AG04450 (cell line): ENCODE measurements around the gene ANP32E. TPM values are rescaled to one million over a fixed set of nuclear protein-coding genes. Genes with fewer than 3 reads are reported as not detected.
A peak's percentile ranks its signal among the peaks of the same experiment; 100 is the strongest.

Experiments
- CTCF ChIA-PET: fragments of 300-600, 350-600 bp; formaldehyde crosslinking; extraction: SDS; loops from one replicate; lab custom pipeline; 2022; ENCODE audit warnings: antibody characterized with exemption, inconsistent platforms; lab: Charles Lee
- POLR2A ChIA-PET: fragments of 350-600 bp; formaldehyde crosslinking; extraction: SDS; loops from one replicate; lab custom pipeline; 2021; ENCODE audit warnings: antibody characterized with exemption, inconsistent platforms; lab: Yijun Ruan, JAX
- DNase-seq: peaks from one replicate; pipeline ENCODE4 v3.0.0-alpha.2; 2011; ENCODE audit warnings: low read depth, low spot score
- H3K27ac ChIP-seq: one replicate; pipeline ENCODE4 v1.5.1; 2012; ENCODE audit warnings: low read depth, low read length, control low read depth
- H3K27me3 ChIP-seq: one replicate; pipeline ENCODE4 v1.6.0; 2012; ENCODE audit warnings: low read length; ENCODE audit not compliant: control insufficient read depth, insufficient read depth
- H3K4me3 ChIP-seq: 2 replicates; pipeline ENCODE4 v1.5.1; 2011; ENCODE audit warnings: mild to moderate bottlenecking, low read depth, low read length, control low read depth
- H3K9me3 ChIP-seq: 2 replicates; pipeline ENCODE4 v1.5.1; 2012; ENCODE audit warnings: low read length; ENCODE audit not compliant: control insufficient read depth, insufficient read depth
- CTCF ChIP-seq: IDR thresholded peaks from 2 replicates; pipeline ENCODE4 v1.5.1; 2011; ENCODE audit warnings: low read depth, low read length, control low read depth, inconsistent platforms
- polyA plus RNA-seq: library from polyadenylated mRNA; depleted of rRNA; stranded (reverse); fragments of >200 nt; gene quantifications from 2 replicates; pipeline ENCODE4 v1.2.3, GENCODE V29; 2011; rRNA removed
- small RNA-seq: library from RNA; depleted of rRNA; stranded (forward); fragments of <200 nt; gene quantifications from one replicate; pipeline ENCODE3, GENCODE V24; 2012; ENCODE audit warnings: low read depth; ENCODE audit not compliant: insufficient read length

Gene ANP32E
- polyA plus RNA-seq, 1 experiment = 22.7 TPM

GRCh38 chr1:150173141-150173585, 62.7 kb downstream of the ANP32E start:
- Histone ChIP-seq H3K9me3 (no peaks in the 10 kb centered on the region), H3K27ac (no peak overlapping the region), H3K27me3 (no peaks in the 10 kb centered on the region), H3K4me3 (no peak overlapping the region)
- DNase-seq = no peak
- ChIA-PET POLR2A (no interaction called here), CTCF (interaction anchor here (5.0 to 11.4 kb wide), 2 partner anchors 14 to 100 kb away, joined by 39 to 238 read pairs; no protein-coding TSS in a partner anchor)
- no peak for TF ChIP-seq CTCF

GRCh38 chr1:150171801-150172200, 64.1 kb downstream of the ANP32E start:
- no peak for TF ChIP-seq CTCF
- H3K4me3 ChIP-seq = no peak overlapping the region
- no peaks in the 10 kb centered on the region for H3K27me3 ChIP-seq
- no peak overlapping the region for H3K27ac ChIP-seq
- no peaks in the 10 kb centered on the region for H3K9me3 ChIP-seq
- no peak for DNase-seq
- POLR2A ChIA-PET = no interaction called here
- CTCF ChIA-PET = interaction anchor here (0.6 to 11.4 kb wide), 3 partner anchors 15 to 234 kb away, joined by 3 to 238 read pairs (median 39); no protein-coding TSS in a partner anchor

GRCh38 chr1:150168960-150169601, 66.8 kb downstream of the ANP32E start:
- no peak overlapping the region for H3K27ac ChIP-seq
- ChIA-PET POLR2A (no interaction called here), CTCF (interaction anchor here (0.6 to 11.4 kb wide), 33 partner anchors 8 to 393 kb away, joined by 3 to 238 read pairs (median 5); partner anchors contain the start of gene VPS45)
- no peak for DNase-seq
- no peaks in the 10 kb centered on the region for H3K27me3 ChIP-seq
- no peaks in the 10 kb centered on the region for H3K9me3 ChIP-seq
- H3K4me3 ChIP-seq = no peak overlapping the region
- TF ChIP-seq CTCF = peak; percentile 89

Small RNA genes lying within 50 kb of the gene (small RNA-seq; reads per million reads assigned to genes)
- gene RN7SL480P (not detected), gene RNU2-17P (1.3 reads per million)

Other genes with a start within 250 kb of the ANP32E start
- 10.7 and 11.5 TPM in 2 replicates for gene OTUD7B, start 225.4 kb downstream of the ANP32E start, polyA plus RNA-seq
- gene VPS45, start 168.3 kb downstream of the ANP32E start, polyA plus RNA-seq = 49.5 and 61.3 TPM in 2 replicates
- gene PLEKHO1, start 86.2 kb downstream of the ANP32E start, polyA plus RNA-seq = 62.0 and 73.4 TPM in 2 replicates
- gene CA14, start 21.7 kb upstream of the ANP32E start, polyA plus RNA-seq = 0.09 TPM in 2 replicates
- gene APH1A, start 32.9 kb upstream of the ANP32E start, polyA plus RNA-seq = 117 and 121 TPM in 2 replicates
- gene C1orf54, start 36.7 kb upstream of the ANP32E start, polyA plus RNA-seq = 78.3 and 79.3 TPM in 2 replicates
- gene CIART, start 46.4 kb upstream of the ANP32E start, polyA plus RNA-seq = 8.6 and 9.4 TPM in 2 replicates
- gene MRPS21, start 57.7 kb upstream of the ANP32E start, polyA plus RNA-seq = 65.2 and 71.0 TPM in 2 replicates
- 33.8 and 35.9 TPM in 2 replicates for gene PRPF3, start 85.4 kb upstream of the ANP32E start, polyA plus RNA-seq
- 17.1 and 19.7 TPM in 2 replicates for gene RPRD2, start 128.0 kb upstream of the ANP32E start, polyA plus RNA-seq